ENCODE results near the gene DDOST.

Gene DDOST

GRCh38 chr1:20661207-20662109 lies at the start of gene DDOST:
DDOST (minus strand) TSS chr1:20661369; CDS start chr1:20661350, 19 bp downstream.
- DNase-seq = peak; percentile 98

DNA sequence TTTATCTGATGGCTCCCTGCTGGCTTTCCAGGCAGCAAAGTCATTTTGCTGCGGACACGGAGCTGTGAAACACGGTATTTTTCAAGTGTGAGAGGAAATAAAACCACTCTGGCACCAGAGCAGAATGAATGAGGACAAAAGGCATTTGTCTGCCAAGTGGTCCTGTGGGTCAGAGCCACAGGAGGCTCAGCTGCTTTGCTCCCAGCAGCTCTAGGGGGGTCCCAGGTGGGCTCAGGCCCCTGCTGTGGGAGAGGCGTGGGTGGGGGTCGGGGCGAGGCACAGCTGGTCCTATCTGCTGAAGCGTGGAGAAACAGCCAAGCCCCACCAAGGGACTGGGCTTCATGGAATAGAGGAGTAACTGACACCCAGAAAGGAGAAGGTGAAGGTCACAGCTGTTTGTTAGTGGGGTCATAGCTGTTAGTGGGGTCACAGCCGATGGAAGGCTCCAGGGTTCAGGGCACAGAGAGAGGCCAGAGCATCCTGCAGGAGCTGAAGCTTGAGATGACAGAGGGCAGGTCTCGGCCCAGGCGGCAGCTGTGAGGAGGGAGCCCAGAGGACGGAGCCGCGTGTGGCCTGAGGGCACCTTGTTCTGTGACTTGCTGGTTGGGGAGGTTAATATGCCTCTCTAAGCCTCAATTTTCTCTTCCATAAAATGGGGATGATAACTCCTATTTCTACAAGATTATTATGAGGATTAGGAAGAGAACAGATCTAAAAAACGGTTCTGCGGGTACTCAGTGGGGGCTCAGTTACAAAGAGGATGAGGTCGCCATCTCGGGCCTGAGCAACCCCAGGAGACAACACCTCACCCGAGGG lies 49.5 kb upstream of the DDOST start:
- DNase-seq = no peak

- DNase-seq = no peak
Observed at GRCh38 chr1:20709868-20710267, 48.7 kb upstream of the DDOST start.

DNA sequence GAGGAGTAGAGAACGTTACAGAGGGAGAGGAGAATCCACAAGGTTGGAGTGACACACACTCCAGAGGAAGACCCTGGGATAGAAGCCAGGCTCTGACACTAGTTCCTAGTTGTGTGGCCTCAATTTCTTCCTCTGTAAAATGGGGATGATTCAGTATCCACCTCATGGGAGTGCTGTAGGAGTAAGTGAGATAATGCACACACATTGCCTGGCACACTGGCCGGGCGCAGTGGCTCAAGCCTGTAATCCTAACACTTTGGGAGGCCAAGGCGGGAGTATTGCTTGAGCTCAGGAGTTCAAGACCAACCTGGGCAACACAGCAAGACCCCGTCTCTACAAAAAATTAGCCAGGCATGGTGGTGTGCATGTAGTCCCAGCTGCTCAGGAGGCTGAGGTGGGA lies 47.7 kb upstream of the DDOST start:
- DNase-seq = no peak

DNA sequence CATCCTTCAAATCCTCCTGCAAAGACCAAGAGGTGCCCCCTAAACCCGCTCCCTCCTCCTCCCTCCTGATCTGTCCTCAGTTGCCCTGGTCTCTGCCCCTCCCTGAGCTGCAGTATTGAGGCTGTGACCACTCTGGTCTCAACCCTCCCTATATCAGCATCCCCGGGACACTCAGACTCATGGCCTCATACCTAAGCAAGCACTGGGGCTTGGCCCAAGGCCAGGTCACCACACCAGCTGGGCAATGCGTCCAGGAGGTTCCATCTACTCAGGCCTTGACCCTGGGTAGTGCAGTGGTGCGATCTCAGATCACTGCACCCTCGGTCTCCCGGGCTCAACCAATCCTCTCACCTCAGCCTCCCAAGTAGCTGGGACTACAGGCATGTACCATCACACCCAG lies 46.9 kb upstream of the DDOST start:
- no peak for DNase-seq

GRCh38 chr1:20706841-20707240 lies 45.7 kb upstream of the DDOST start:
- no peak for DNase-seq

GRCh38 chr1:20705203-20705755 lies 44.1 kb upstream of the DDOST start:
- DNase-seq = peak; percentile 46

GRCh38 chr1:20704390-20705202 lies 43.4 kb upstream of the DDOST start:
- no peak for DNase-seq

DNA sequence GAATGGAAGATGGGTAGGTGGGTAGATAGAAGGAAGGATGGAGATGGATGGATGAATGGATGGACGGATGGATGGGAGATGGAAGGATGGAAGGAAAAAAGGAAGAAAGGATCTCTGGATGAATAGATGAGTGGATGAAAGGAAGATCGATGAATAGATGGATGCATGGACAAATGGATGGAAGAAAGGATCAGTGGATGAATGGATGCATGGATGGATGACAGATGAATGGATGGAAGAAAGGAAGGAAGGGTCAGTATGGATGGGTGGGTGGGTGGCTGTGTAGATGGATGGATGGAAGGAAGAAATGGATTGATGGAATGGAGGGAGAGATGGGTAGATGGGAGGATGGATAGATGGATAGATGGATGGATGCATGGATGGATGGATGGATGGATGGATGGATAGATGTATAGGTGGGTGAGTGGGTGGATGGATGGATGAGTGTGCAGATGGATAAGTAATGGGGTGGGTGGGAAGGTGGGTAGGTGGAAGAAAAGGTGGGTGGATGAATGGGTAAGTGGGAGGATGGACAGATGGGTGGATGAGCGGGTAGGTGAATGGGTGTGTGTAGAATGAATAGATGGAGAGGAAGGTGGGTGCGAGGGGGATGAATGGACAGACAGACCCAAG lies 42.1 kb upstream of the DDOST start:
- DNase-seq = no peak

GRCh38 chr1:20702416-20702815 lies 41.2 kb upstream of the DDOST start:
- DNase-seq = no peak

DNA sequence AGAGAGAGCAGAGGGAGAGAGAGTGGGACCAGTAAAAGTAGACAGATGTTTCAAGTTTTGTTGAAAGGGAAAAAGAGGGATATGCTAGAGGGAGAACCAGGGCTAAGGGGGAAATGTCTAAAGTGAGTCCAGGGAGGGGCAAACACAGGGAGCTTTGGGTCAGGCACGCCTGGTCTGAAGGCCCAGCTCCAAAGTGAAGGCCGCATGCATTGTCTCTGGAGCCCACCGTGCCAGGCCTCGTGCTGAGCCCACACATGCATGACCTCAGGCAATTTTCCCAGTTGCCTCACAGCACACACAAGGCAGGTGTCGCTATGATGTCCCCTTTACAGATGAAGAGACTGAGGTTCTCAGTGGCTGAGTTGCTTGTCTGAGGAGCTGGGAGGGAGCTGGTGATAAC lies 40.7 kb upstream of the DDOST start:
- no peak for DNase-seq

- DNase-seq = no peak
Observed at GRCh38 chr1:20701446-20701845, 40.3 kb upstream of the DDOST start.

GRCh38 chr1:20700636-20701215 lies 39.6 kb upstream of the DDOST start:
- no peak for DNase-seq

DNA sequence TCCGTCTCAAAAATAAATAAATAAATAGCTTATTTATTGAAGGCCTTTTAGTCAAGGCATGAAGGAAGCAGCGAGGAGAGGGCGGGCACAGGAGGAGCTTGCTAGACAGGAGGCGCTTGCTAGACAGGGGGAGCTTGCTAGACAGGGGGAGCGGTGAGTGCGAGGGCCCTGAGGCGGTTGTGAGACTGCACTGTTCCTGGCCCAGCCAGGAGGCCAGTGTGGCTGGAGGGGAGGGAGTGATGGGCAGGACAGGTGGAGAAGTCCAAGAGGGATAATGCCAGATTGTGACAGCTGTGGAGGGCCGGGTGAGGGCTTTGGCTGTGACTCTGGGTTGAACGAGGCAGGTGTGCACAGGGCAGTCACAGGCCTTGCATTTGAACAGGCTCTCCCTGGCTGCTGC lies 38.4 kb upstream of the DDOST start:
- DNase-seq = no peak

DNA sequence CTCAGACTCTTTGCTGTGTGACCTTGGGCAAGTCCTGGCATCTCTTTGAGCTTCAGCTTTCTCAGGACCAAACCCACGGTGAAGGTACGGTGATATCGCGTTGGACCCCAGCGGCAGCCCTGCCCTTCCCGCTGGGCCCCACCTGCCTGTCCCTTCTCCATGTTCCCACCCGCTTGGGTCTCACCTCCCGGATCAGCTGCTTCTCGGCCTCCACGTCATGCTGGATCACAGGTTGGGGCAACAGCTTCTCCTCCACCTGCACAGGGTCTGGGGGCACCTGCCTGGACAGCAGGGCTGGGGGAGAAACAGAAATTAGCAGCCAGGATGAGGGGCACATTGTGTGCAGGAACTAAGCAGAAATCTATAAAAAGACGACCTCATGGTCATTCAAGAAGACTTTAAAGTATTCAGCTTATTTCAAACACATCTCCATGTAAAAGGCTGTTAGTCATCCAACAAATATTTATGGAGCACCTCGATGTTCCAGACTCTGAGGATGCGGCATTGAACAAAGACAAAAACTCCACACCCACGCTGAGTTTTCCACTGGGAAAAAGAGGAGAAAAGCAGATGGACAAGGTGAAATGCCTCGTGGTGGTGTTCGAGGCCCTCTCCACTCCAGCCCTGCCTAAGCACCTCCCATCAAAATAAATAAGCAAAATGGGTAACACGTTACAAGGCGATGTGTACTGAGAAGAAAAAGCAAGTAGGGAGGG lies 37.2 kb upstream of the DDOST start:
- DNase-seq = peak; percentile 81

DNA sequence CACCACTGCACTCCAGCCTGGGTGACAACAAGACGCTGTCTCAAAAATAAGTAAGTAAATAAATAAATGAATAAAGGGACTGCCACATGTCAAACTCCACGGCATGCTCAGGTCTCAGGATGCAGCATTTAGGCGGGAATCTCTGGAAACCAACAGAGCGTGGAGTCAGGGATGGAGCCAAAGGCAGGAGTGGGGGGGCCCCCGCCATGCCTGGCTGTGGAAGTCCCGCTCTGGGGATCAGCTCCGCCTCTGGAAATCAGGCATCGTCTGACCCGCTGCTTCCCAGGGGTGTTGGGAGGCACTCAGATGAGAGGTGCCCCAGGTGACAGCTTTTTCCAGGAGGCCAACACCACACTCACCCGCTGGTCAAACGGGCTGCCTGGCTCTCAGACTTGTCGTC lies 36.4 kb upstream of the DDOST start:
- no peak for DNase-seq

- peak; percentile 95 for DNase-seq
Observed at GRCh38 chr1:20696397-20697333, 35.5 kb upstream of the DDOST start.

DNA sequence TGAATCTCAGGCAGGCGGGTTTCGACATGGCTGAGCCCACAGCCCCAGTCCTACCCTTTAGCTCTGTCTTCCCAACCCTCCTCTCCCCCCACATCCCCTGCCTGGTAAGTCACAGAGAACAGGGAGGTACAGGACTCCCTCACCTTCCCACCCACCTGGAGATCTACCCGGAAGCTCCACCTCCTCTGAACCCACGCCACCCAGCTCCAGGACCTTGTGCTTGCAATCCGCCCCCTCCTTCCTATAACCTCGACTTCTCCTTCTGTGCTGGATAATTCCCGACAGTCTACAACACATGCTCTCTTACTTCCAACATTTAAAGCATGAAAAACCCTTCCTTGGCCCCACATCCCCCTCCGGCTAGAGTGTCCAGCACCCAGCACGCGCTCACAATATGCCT lies 34.3 kb upstream of the DDOST start:
- DNase-seq = no peak

DNA sequence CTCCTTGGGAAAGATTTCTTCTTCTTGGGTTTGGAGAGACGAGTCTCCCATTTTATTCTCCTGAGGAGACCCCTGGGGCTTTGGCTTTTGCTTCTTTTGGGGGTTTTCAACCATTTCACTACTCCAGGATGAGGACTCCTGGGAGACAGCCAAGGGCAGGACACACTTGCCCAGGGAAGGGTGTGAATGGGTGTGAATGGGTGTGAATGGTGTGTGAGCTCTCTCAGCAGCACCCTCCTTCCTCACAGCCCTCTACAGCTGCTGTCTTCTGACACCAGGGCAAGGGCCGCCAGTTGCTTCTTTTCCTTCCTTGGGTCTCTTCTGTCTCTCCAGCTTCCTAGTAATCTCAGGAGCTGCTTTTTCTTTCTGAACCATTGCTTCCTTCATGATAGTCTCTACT lies 32.5 kb upstream of the DDOST start:
- DNase-seq = no peak

DNA sequence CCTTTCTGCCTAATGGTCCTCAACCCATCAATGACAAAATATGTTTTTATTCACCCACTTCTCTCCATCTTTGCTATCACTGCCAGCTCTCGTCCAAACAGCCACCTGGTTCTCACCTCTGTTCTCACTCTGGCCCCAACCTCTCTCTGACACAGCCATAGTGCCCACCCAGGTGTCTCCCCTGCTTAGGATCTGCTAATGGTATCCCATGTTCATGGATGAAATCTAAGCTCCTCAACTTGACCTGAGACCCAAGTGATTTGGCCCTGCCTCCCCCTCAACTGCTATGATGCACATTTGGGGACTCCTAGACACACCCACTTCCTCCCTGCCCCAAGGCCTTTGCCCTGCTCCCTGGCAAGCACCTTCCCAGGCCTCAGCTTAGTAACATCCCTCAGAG lies 30.7 kb upstream of the DDOST start:
- no peak for DNase-seq

Data from fibroblast of skin of right quadriceps (primary cell).